MCF 10A (cell line): ENCODE measurements around the gene KAT2B. TPM values are rescaled to one million over a fixed set of nuclear protein-coding genes. Genes with fewer than 3 reads are reported as not detected.

Experiments used
- BruUV-seq: library from RNA; stranded (reverse); fragments of 400-500 nt; replicated peaks from 2 replicates; lab custom pipeline; 2021; lab: Mats Ljungman, UMichigan
- CTCF ChIA-PET: fragments of 300-600 bp; sonication (Branson Sonifier 250); formaldehyde crosslinking; extraction: SDS; loops from one replicate; lab custom pipeline; 2021; ENCODE audit warnings: antibody characterized with exemption, inconsistent platforms; lab: Yijun Ruan, JAX
- POLR2A ChIA-PET: fragments of 300-600, 350-650 bp; sonication (Branson Sonifier 250); formaldehyde crosslinking; extraction: SDS; loops from one replicate; lab custom pipeline; 2020; ENCODE audit warnings: antibody characterized with exemption, inconsistent platforms; lab: Yijun Ruan, JAX
- DNase-seq: peaks from one replicate; pipeline ENCODE4 v3.0.0-alpha.2; 2018; ENCODE audit not compliant: unreplicated experiment
- H3K27ac Mint-ChIP-seq: one replicate; pipeline ENCODE4 v1.8.0; 2022; ENCODE audit warnings: mild to moderate bottlenecking, low read depth, mixed read lengths; ENCODE audit not compliant: unreplicated experiment
- H3K27me3 Mint-ChIP-seq: one replicate; pipeline ENCODE4 v1.8.0; 2022; ENCODE audit warnings: mixed read lengths; ENCODE audit not compliant: insufficient read depth, unreplicated experiment
- H3K36me3 Mint-ChIP-seq: one replicate; pipeline ENCODE4 v1.8.0; 2022; ENCODE audit warnings: mild to moderate bottlenecking, moderate library complexity, mixed read lengths; ENCODE audit not compliant: insufficient read depth, unreplicated experiment
- H3K4me1 Mint-ChIP-seq: one replicate; pipeline ENCODE4 v1.8.0; 2022; ENCODE audit warnings: mixed read lengths; ENCODE audit not compliant: insufficient read depth, unreplicated experiment
- H3K4me3 Mint-ChIP-seq: one replicate; pipeline ENCODE4 v1.8.0; 2022; ENCODE audit warnings: mild to moderate bottlenecking, moderate library complexity, mixed read lengths; ENCODE audit not compliant: unreplicated experiment
- H3K9me3 Mint-ChIP-seq: one replicate; pipeline ENCODE4 v1.8.0; 2022; ENCODE audit warnings: mixed read lengths; ENCODE audit not compliant: unreplicated experiment
- intact Hi-C: fragments of 100-400 bp; cut with micrococcal nuclease; formaldehyde crosslinking; loops from 2 replicates; pipeline ENCODE4 v1.14.1; 2022
- total RNA-seq: library from RNA; stranded (reverse); gene quantifications from 2 replicates; pipeline ENCODE4 v1.2.3, GENCODE V29; 2022
- TF ChIP-seq, protein P1 (sequence below): fragments of 200-600 bp; IDR thresholded peaks from one replicate; pipeline ENCODE4 v1.8.0; 2022; ENCODE audit warnings: antibody characterized with exemption, mild to moderate bottlenecking; ENCODE audit not compliant: unreplicated experiment

KAT2B gene
- total RNA-seq, 1 experiment from 2014 or later = 9.4 TPM

DNA sequence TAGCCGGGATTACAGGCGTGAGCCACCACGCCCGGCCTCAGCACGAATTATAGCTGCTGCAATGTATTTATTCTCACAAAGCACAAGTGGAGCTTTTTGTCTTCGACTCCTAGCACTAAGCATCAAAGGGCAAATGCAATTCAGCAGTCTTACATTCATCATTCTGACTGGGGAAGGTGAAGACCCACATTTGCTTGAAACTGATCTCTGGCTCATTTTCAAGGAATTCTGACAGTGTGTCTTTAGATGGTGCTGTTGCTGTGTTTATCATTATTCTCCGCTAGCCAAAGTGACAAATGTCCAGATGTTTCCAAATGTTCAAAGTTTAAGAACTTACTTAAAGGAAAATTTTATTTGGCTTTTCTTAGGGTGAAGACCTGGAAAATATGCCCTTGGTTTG lies 89.9 kb downstream of the KAT2B start:
- CTCF ChIA-PET = interaction anchor here (0.7 kb wide), 1 partner anchor 108 kb away, joined by 3 read pairs; no protein-coding TSS in a partner anchor
- H3K27ac Mint-ChIP-seq = no peak overlapping the region

GRCh38 chr3:20136231-20136630 lies 96.0 kb downstream of the KAT2B start:
- no peak for DNase-seq
- Mint-ChIP-seq H3K9me3 (no peaks in the 10 kb centered on the region), H3K27ac (no peak overlapping the region), H3K36me3 (no peaks in the 10 kb centered on the region), H3K27me3 (no peaks in the 10 kb centered on the region), H3K4me3 (no peak overlapping the region), H3K4me1 (no peaks in the 10 kb centered on the region)
- POLR2A ChIA-PET = no interaction called here
- TF ChIP-seq, protein P1, sequence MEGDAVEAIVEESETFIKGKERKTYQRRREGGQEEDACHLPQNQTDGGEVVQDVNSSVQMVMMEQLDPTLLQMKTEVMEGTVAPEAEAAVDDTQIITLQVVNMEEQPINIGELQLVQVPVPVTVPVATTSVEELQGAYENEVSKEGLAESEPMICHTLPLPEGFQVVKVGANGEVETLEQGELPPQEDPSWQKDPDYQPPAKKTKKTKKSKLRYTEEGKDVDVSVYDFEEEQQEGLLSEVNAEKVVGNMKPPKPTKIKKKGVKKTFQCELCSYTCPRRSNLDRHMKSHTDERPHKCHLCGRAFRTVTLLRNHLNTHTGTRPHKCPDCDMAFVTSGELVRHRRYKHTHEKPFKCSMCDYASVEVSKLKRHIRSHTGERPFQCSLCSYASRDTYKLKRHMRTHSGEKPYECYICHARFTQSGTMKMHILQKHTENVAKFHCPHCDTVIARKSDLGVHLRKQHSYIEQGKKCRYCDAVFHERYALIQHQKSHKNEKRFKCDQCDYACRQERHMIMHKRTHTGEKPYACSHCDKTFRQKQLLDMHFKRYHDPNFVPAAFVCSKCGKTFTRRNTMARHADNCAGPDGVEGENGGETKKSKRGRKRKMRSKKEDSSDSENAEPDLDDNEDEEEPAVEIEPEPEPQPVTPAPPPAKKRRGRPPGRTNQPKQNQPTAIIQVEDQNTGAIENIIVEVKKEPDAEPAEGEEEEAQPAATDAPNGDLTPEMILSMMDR = no peak
- CTCF ChIA-PET = interaction anchor here (2.0 kb wide), 1 partner anchor 13 kb away, joined by 5 read pairs; no protein-coding TSS in a partner anchor
- no TSS peak for BruUV-seq
- intact Hi-C loops = no loop called here

More for the DNA sequence above, 89.9 kb downstream of the KAT2B start:
- Mint-ChIP-seq H3K9me3 (no peaks in the 10 kb centered on the region), H3K27me3 (no peaks in the 10 kb centered on the region), H3K4me1 (no peaks in the 10 kb centered on the region), H3K36me3 (no peaks in the 10 kb centered on the region), H3K4me3 (no peak overlapping the region)
- intact Hi-C loops = no loop called here
- TF ChIP-seq, protein P1 = no peak
- DNase-seq = no peak
- no TSS peak for BruUV-seq
- POLR2A ChIA-PET = no interaction called here

GRCh38 chr3:20137647-20138046 lies 97.4 kb downstream of the KAT2B start:
- no peak overlapping the region for H3K27ac Mint-ChIP-seq
- BruUV-seq = no TSS peak
- no peaks in the 10 kb centered on the region for H3K4me1 Mint-ChIP-seq
- no peak for DNase-seq
- no peaks in the 10 kb centered on the region for H3K27me3 Mint-ChIP-seq
- TF ChIP-seq, protein P1 = no peak
- POLR2A ChIA-PET = no interaction called here
- no peak overlapping the region for H3K4me3 Mint-ChIP-seq
- intact Hi-C loops = no loop called here
- no peaks in the 10 kb centered on the region for H3K36me3 Mint-ChIP-seq
- CTCF ChIA-PET = interaction anchor here (0.7 to 2.0 kb wide), 2 partner anchors 15 to 68 kb away, joined by 5 to 6 read pairs; no protein-coding TSS in a partner anchor
- no peaks in the 10 kb centered on the region for H3K9me3 Mint-ChIP-seq

DNA sequence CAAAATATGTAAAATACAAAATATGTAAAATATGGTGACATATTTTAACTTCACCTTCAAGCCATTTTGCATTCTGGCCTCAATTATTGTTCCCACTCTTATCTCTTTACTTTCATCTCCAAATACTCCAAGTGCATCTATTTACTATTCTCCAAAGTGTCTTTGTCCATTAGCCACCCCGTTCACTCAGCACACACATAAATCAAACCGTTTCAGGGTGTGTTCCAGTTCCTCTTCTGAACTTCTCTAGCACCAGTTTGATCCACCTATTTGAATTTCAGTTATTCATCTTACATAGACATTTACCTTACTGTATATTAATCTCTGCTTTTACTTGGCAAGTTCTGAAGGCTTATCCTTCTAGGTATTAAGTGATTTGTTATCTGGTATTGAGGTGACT lies 100.6 kb downstream of the KAT2B start:
- no peaks in the 10 kb centered on the region for H3K4me1 Mint-ChIP-seq
- H3K36me3 Mint-ChIP-seq = no peaks in the 10 kb centered on the region
- H3K27me3 Mint-ChIP-seq = no peaks in the 10 kb centered on the region
- TF ChIP-seq, protein P1 = no peak
- H3K4me3 Mint-ChIP-seq = no peak overlapping the region
- no peak overlapping the region for H3K27ac Mint-ChIP-seq
- ChIA-PET CTCF (interaction anchor here (0.7 kb wide), 1 partner anchor 10 kb away, joined by 3 read pairs; no protein-coding TSS in a partner anchor), POLR2A (interaction anchor here (1.2 kb wide), 1 partner anchor 100 kb away, joined by 3 read pairs; no protein-coding TSS in a partner anchor)
- no peaks in the 10 kb centered on the region for H3K9me3 Mint-ChIP-seq
- intact Hi-C loops = no loop called here
- no TSS peak for BruUV-seq
- no peak for DNase-seq
